ENCODE results near the gene EPB41L4B.
"Not testable (repeated sequence)": the region's sequence is repeated elsewhere in the genome, so short reads cannot be mapped to it uniquely, and the experiment has no call there.

The EPB41L4B gene

GRCh38 chr9:109297899-109298298, 23.0 kb downstream of the EPB41L4B start:
- H3K4me1 Mint-ChIP-seq, result peaks cover 8% of the 10 kb centered on the region
- H3K4me3 Mint-ChIP-seq, result no peak overlapping the region
- H3K9me3 Mint-ChIP-seq, result no peaks in the 10 kb centered on the region
- H3K36me3 Mint-ChIP-seq (ENCODE audit: low read depth), result no peaks in the 10 kb centered on the region
- peaks cover 21% of the 10 kb centered on the region for H3K27me3 Mint-ChIP-seq
- ATAC-seq, result peak; percentile 53
- DNase-seq, result no peak
- no peak overlapping the region for H3K27ac Mint-ChIP-seq

GRCh38 chr9:109295221-109296130, 25.4 kb downstream of the EPB41L4B start:
- Mint-ChIP-seq H3K36me3 (ENCODE audit: low read depth) (no peaks in the 10 kb centered on the region), H3K4me1 (peaks cover 8% of the 10 kb centered on the region), H3K4me3 (no peak overlapping the region), H3K27me3 (peaks cover 19% of the 10 kb centered on the region), H3K27ac (peak overlapping the region; percentile 16), H3K9me3 (no peaks in the 10 kb centered on the region)
- ATAC-seq, result no peak
- DNase-seq, result no peak

GRCh38 chr9:109290385-109290784, 30.5 kb downstream of the EPB41L4B start:
- ATAC-seq, result no peak
- H3K9me3 Mint-ChIP-seq, result no peaks in the 10 kb centered on the region
- no peak overlapping the region for H3K27ac Mint-ChIP-seq
- peaks cover 2% of the 10 kb centered on the region for H3K4me1 Mint-ChIP-seq
- no peak for DNase-seq
- no peaks in the 10 kb centered on the region for H3K36me3 Mint-ChIP-seq (ENCODE audit: low read depth)
- H3K4me3 Mint-ChIP-seq, result no peak overlapping the region
- H3K27me3 Mint-ChIP-seq, result peaks cover 3% of the 10 kb centered on the region

GRCh38 chr9:109289931-109290330, 30.9 kb downstream of the EPB41L4B start:
- no peaks in the 10 kb centered on the region for H3K9me3 Mint-ChIP-seq
- ATAC-seq, result no peak
- H3K4me3 Mint-ChIP-seq, result no peak overlapping the region

GRCh38 chr9:109289186-109289585, 31.7 kb downstream of the EPB41L4B start:
- ATAC-seq (no peak), DNase-seq (no peak)
- peaks cover 3% of the 10 kb centered on the region for H3K27me3 Mint-ChIP-seq
- no peak overlapping the region for H3K27ac Mint-ChIP-seq
- no peaks in the 10 kb centered on the region for H3K4me1 Mint-ChIP-seq
- no peak overlapping the region for H3K4me3 Mint-ChIP-seq
- H3K9me3 Mint-ChIP-seq, result no peaks in the 10 kb centered on the region
- H3K36me3 Mint-ChIP-seq (ENCODE audit: low read depth), result no peaks in the 10 kb centered on the region

More at GRCh38 chr9:109289931-109290330, 30.9 kb downstream of the EPB41L4B start:
- Mint-ChIP-seq H3K27ac (no peak overlapping the region), H3K27me3 (peaks cover 3% of the 10 kb centered on the region), H3K4me1 (no peaks in the 10 kb centered on the region), H3K36me3 (ENCODE audit: low read depth) (no peaks in the 10 kb centered on the region)
- DNase-seq, result no peak

- Mint-ChIP-seq H3K9me3 (no peaks in the 10 kb centered on the region), H3K27me3 (peaks cover 7% of the 10 kb centered on the region), H3K4me1 (no peaks in the 10 kb centered on the region), H3K36me3 (ENCODE audit: low read depth) (no peaks in the 10 kb centered on the region), H3K4me3 (no peak overlapping the region), H3K27ac (no peak overlapping the region)
- DNase-seq, result no peak
- no peak for ATAC-seq
Observed at GRCh38 chr9:109286981-109287380, 33.9 kb downstream of the EPB41L4B start.

GRCh38 chr9:109286571-109286977, 34.3 kb downstream of the EPB41L4B start:
- peaks cover 6% of the 10 kb centered on the region for H3K27me3 Mint-ChIP-seq
- DNase-seq, result no peak
- H3K4me1 Mint-ChIP-seq, result no peaks in the 10 kb centered on the region
- H3K36me3 Mint-ChIP-seq (ENCODE audit: low read depth), result no peaks in the 10 kb centered on the region
- no peak for ATAC-seq
- H3K27ac Mint-ChIP-seq, result no peak overlapping the region
- H3K9me3 Mint-ChIP-seq, result no peaks in the 10 kb centered on the region
- no peak overlapping the region for H3K4me3 Mint-ChIP-seq

- DNase-seq; H3K4me1 Mint-ChIP-seq; H3K36me3 Mint-ChIP-seq (ENCODE audit: low read depth); ATAC-seq; H3K4me3 Mint-ChIP-seq; H3K27ac Mint-ChIP-seq; H3K27me3 Mint-ChIP-seq; H3K9me3 Mint-ChIP-seq: not testable (repeated sequence)
Observed at GRCh38 chr9:109283672-109284071, 37.2 kb downstream of the EPB41L4B start.

GRCh38 chr9:109283012-109283411, 37.8 kb downstream of the EPB41L4B start:
- Mint-ChIP-seq H3K27ac (no peak overlapping the region), H3K27me3 (peaks cover 4% of the 10 kb centered on the region), H3K4me1 (no peaks in the 10 kb centered on the region), H3K9me3 (no peaks in the 10 kb centered on the region), H3K36me3 (ENCODE audit: low read depth) (no peaks in the 10 kb centered on the region), H3K4me3 (no peak overlapping the region)
- no peak for ATAC-seq
- DNase-seq, result no peak

GRCh38 chr9:109282302-109282701, 38.6 kb downstream of the EPB41L4B start:
- H3K27me3 Mint-ChIP-seq, result peaks cover 4% of the 10 kb centered on the region
- H3K9me3 Mint-ChIP-seq, result no peaks in the 10 kb centered on the region
- no peaks in the 10 kb centered on the region for H3K36me3 Mint-ChIP-seq (ENCODE audit: low read depth)
- no peaks in the 10 kb centered on the region for H3K4me1 Mint-ChIP-seq
- DNase-seq (no peak), ATAC-seq (no peak)
- no peak overlapping the region for H3K27ac Mint-ChIP-seq
- no peak overlapping the region for H3K4me3 Mint-ChIP-seq

GRCh38 chr9:109281518-109281917, 39.3 kb downstream of the EPB41L4B start:
- H3K4me1 Mint-ChIP-seq, result no peaks in the 10 kb centered on the region

GRCh38 chr9:109278848-109279247, 42.0 kb downstream of the EPB41L4B start:
- no peaks in the 10 kb centered on the region for H3K4me1 Mint-ChIP-seq
- no peak overlapping the region for H3K4me3 Mint-ChIP-seq
- H3K27ac Mint-ChIP-seq, result no peak overlapping the region
- no peak for ATAC-seq
- H3K27me3 Mint-ChIP-seq, result peaks cover 10% of the 10 kb centered on the region
- no peaks in the 10 kb centered on the region for H3K9me3 Mint-ChIP-seq
- DNase-seq, result no peak
- no peaks in the 10 kb centered on the region for H3K36me3 Mint-ChIP-seq (ENCODE audit: low read depth)

More at GRCh38 chr9:109281518-109281917, 39.3 kb downstream of the EPB41L4B start:
- no peaks in the 10 kb centered on the region for H3K36me3 Mint-ChIP-seq (ENCODE audit: low read depth)
- ATAC-seq (no peak), DNase-seq (no peak)
- peaks cover 8% of the 10 kb centered on the region for H3K27me3 Mint-ChIP-seq
- H3K4me3 Mint-ChIP-seq, result no peak overlapping the region
- no peaks in the 10 kb centered on the region for H3K9me3 Mint-ChIP-seq
- no peak overlapping the region for H3K27ac Mint-ChIP-seq

GRCh38 chr9:109278216-109278615, 42.6 kb downstream of the EPB41L4B start:
- no peak for ATAC-seq
- Mint-ChIP-seq H3K27me3 (peaks cover 8% of the 10 kb centered on the region), H3K27ac (no peak overlapping the region), H3K9me3 (no peaks in the 10 kb centered on the region), H3K36me3 (ENCODE audit: low read depth) (no peaks in the 10 kb centered on the region), H3K4me1 (no peaks in the 10 kb centered on the region), H3K4me3 (no peak overlapping the region)
- DNase-seq, result no peak

GRCh38 chr9:109277451-109277850, 43.4 kb downstream of the EPB41L4B start:
- DNase-seq, result no peak
- H3K4me1 Mint-ChIP-seq, result no peaks in the 10 kb centered on the region
- no peak overlapping the region for H3K27ac Mint-ChIP-seq
- H3K4me3 Mint-ChIP-seq, result no peak overlapping the region
- no peaks in the 10 kb centered on the region for H3K36me3 Mint-ChIP-seq (ENCODE audit: low read depth)
- no peak for ATAC-seq
- H3K27me3 Mint-ChIP-seq, result peaks cover 8% of the 10 kb centered on the region
- H3K9me3 Mint-ChIP-seq, result no peaks in the 10 kb centered on the region
